GM23338 (cell line): ENCODE measurements around the gene COP1.

Experiments
- CTCF ChIP-seq, 2 experiments: fragments of 200-600 bp in 1 of 2; sonication (generic) in 1 of 2; conservative IDR thresholded peaks; 2 replicates each; pipeline versions ENCODE4 v1.5.1 to v1.6.1; 2016 to 2017; ENCODE audit warnings: antibody characterized with exemption in 2 of 2, low read depth in 2 of 2, mild to moderate bottlenecking in 2 of 2, moderate library complexity in 1 of 2
- EZH2phosphoT487 ChIP-seq: fragments of 200-600 bp; sonication (generic); IDR thresholded peaks from one replicate; pipeline ENCODE4 v1.8.1; 2018; ENCODE audit warnings: antibody characterized with exemption; ENCODE audit not compliant: unreplicated experiment

- TF ChIP-seq CTCF (conservative IDR thresholded peaks at IDR 0.05; ENCODE audit: low read depth in 2 of 2): no peak
- no peak for TF ChIP-seq EZH2phosphoT487
These were observed 243.3 kb downstream of the COP1 start for GRCh38 chr1:175963740-175964139.
